ENCODE results near the gene NBAS.

NBAS gene

DNA sequence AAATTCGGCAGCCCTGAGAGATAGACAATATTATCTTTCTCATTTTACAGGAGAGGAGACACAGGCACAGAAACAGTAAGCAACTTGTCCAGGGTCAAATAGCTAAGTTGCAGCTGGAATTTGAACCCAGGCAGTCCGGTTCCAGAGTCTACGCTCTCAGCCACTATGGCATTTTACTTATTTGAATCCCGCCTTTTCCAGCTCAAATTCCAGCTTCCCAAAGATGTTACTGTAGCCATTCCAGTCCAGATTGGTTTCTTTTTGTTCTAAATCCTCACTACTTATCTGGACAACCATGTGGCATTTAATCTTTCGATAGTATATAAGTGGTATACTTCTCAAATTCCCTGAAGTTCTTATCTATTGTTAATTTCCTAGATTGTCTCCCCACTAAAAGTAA is 125.7 kb downstream of the NBAS start:
- TF ChIP-seq CTCF (IDR thresholded peaks at IDR 0.05; ENCODE audit: low read depth, low read length) (no peak), MAX (IDR thresholded peaks at IDR 0.05; ENCODE audit: low read depth, low read length) (no peak), MYC (IDR thresholded peaks at IDR 0.05; ENCODE audit: low read depth, low read length) (no peak)
- no peak overlapping the region for H3K4me3 ChIP-seq (ENCODE audit: low read depth, low read length)
- no peak for DNase-seq (ENCODE audit: low read depth)

GRCh38 chr2:15432642-15433256 is 128.4 kb downstream of the NBAS start:
- no peak for TF ChIP-seq POLR2A (IDR thresholded peaks at IDR 0.05; ENCODE audit: extremely low read depth, insufficient read length)
- no peak for TF ChIP-seq CTCF (IDR thresholded peaks at IDR 0.05; ENCODE audit: low read depth, low read length)
- TF ChIP-seq MAX (IDR thresholded peaks at IDR 0.05; ENCODE audit: low read depth, low read length) = no peak
- TF ChIP-seq MYC (IDR thresholded peaks at IDR 0.05; ENCODE audit: low read depth, low read length) = no peak
- H3K4me3 ChIP-seq (ENCODE audit: low read depth, low read length) = no peak overlapping the region
- DNase-seq (ENCODE audit: low read depth) = no peak

- no peak for DNase-seq (ENCODE audit: low read depth)
- H3K4me3 ChIP-seq (ENCODE audit: low read depth, low read length) = no peak overlapping the region
- TF ChIP-seq MYC (IDR thresholded peaks at IDR 0.05; ENCODE audit: low read depth, low read length) (no peak), CTCF (IDR thresholded peaks at IDR 0.05; ENCODE audit: low read depth, low read length) (no peak), MAX (IDR thresholded peaks at IDR 0.05; ENCODE audit: low read depth, low read length) (no peak), POLR2A (IDR thresholded peaks at IDR 0.05; ENCODE audit: extremely low read depth, insufficient read length) (no peak)
Measured at GRCh38 chr2:15429032-15429431, 132.1 kb downstream of the NBAS start.

GRCh38 chr2:15427987-15428386 is 133.1 kb downstream of the NBAS start:
- H3K4me3 ChIP-seq (ENCODE audit: low read depth, low read length) = no peak overlapping the region
- TF ChIP-seq POLR2A (IDR thresholded peaks at IDR 0.05; ENCODE audit: extremely low read depth, insufficient read length) (no peak), MAX (IDR thresholded peaks at IDR 0.05; ENCODE audit: low read depth, low read length) (no peak), CTCF (IDR thresholded peaks at IDR 0.05; ENCODE audit: low read depth, low read length) (no peak), MYC (IDR thresholded peaks at IDR 0.05; ENCODE audit: low read depth, low read length) (no peak)
- DNase-seq (ENCODE audit: low read depth) = no peak

DNA sequence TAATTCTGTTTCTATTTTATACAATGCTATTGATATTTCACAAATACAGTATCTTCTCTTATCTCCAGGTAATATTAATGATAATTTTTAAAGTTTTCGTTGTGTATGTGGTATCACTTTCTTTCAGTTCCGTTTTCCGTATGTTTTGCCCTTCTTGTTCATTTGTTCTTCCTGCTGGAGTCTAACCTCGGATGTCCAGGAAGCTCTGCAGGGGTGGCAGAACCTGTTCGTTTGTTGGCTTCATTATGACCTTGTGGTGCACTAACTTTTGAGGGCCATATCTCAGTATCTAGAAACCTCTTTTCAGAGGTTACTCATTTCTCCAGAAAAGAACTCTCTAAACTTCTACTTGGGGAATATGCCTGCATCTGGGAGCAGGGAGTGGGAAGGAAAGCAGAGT is 134.5 kb downstream of the NBAS start:
- TF ChIP-seq MYC (IDR thresholded peaks at IDR 0.05; ENCODE audit: low read depth, low read length) = no peak
- no peak for DNase-seq (ENCODE audit: low read depth)
- no peak overlapping the region for H3K4me3 ChIP-seq (ENCODE audit: low read depth, low read length)

- no peak for DNase-seq (ENCODE audit: low read depth)
- no peak for TF ChIP-seq MAX (IDR thresholded peaks at IDR 0.05; ENCODE audit: low read depth, low read length)
- TF ChIP-seq CTCF (IDR thresholded peaks at IDR 0.05; ENCODE audit: low read depth, low read length) = no peak
- TF ChIP-seq POLR2A (IDR thresholded peaks at IDR 0.05; ENCODE audit: extremely low read depth, insufficient read length) = no peak
- TF ChIP-seq MYC (IDR thresholded peaks at IDR 0.05; ENCODE audit: low read depth, low read length) = no peak
- H3K4me3 ChIP-seq (ENCODE audit: low read depth, low read length) = no peak overlapping the region
Measured at GRCh38 chr2:15425712-15426111, 135.4 kb downstream of the NBAS start.
